A673 (cell line): ENCODE data around the gene KRT31. TPM values are rescaled to one million over a fixed set of nuclear protein-coding genes. Genes with fewer than 3 reads are reported as not detected.

Experiments used
- BruUV-seq: library from RNA; stranded (reverse); fragments of 400-500 nt; replicated peaks from 2 replicates; lab custom pipeline; 2021; lab: Mats Ljungman, UMichigan
- CTCF ChIA-PET: fragments of 300-600 bp; sonication (Branson Sonifier 250); formaldehyde crosslinking; loops from one replicate; lab custom pipeline; 2022; ENCODE audit warnings: antibody characterized with exemption; lab: Charles Lee
- POLR2A ChIA-PET: fragments of 300-600 bp; sonication (Branson Sonifier 250); formaldehyde crosslinking; loops from one replicate; lab custom pipeline; 2022; ENCODE audit warnings: antibody characterized with exemption; ENCODE audit not compliant: low non-redundant PET; lab: Charles Lee
- DNase-seq: peaks from one replicate; pipeline ENCODE4 v3.0.0-alpha.2; 2015; ENCODE audit warnings: low spot score
- H3K27ac ChIP-seq: fragments of 200-600 bp; sonication (generic); 2 replicates; pipeline ENCODE4 v1.5.1; 2016; ENCODE audit warnings: mixed run types, low read depth, mild to moderate bottlenecking, mixed read lengths, antibody characterized with exemption, low read length; ENCODE audit not compliant: poor library complexity, severe bottlenecking
- H3K27me3 ChIP-seq: fragments of 200-600 bp; sonication (generic); replicated peaks from 2 replicates; pipeline ENCODE4 v1.6.1; 2017; ENCODE audit warnings: mixed run types, low read depth, mild to moderate bottlenecking, mixed read lengths, antibody characterized with exemption, low read length; ENCODE audit not compliant: insufficient read depth, poor library complexity
- H3K36me3 ChIP-seq: fragments of 200-600 bp; sonication (generic); 2 replicates; pipeline ENCODE4 v1.6.1; 2016; ENCODE audit warnings: mixed run types, mild to moderate bottlenecking, mixed read lengths, antibody characterized with exemption, low read length; ENCODE audit not compliant: insufficient read depth, poor library complexity, severe bottlenecking
- H3K4me1 ChIP-seq: fragments of 200-600 bp; sonication (generic); 2 replicates; pipeline ENCODE4 v1.6.1; 2017; ENCODE audit warnings: mixed run types, mild to moderate bottlenecking, mixed read lengths, antibody characterized with exemption, low read length; ENCODE audit not compliant: insufficient read depth, poor library complexity, severe bottlenecking
- H3K4me3 ChIP-seq: fragments of 200-600 bp; sonication (generic); 2 replicates; pipeline ENCODE4 v1.5.1; 2016; ENCODE audit warnings: low read depth, mixed run types, mild to moderate bottlenecking, mixed read lengths, low read length; ENCODE audit not compliant: poor library complexity, severe bottlenecking
- H3K9me3 ChIP-seq: fragments of 200-600 bp; sonication (generic); 2 replicates; pipeline ENCODE4 v1.6.1; 2016; ENCODE audit warnings: mixed run types, low read depth, mild to moderate bottlenecking, mixed read lengths, antibody characterized with exemption, low read length; ENCODE audit not compliant: poor library complexity, severe bottlenecking
- CTCF ChIP-seq: fragments of 300-800, 200-600 bp; sonication (generic); conservative IDR thresholded peaks from 2 replicates; pipeline ENCODE4 v1.5.1; 2017; ENCODE audit warnings: low read depth, mild to moderate bottlenecking, antibody characterized with exemption, low read length, moderate library complexity, mixed read lengths
- EZH2 ChIP-seq: fragments of 200-600 bp; sonication (generic); IDR thresholded peaks from 2 replicates; pipeline ENCODE4 v1.6.1; 2017; ENCODE audit warnings: borderline replicate concordance, low read depth, mild to moderate bottlenecking, mixed read lengths, antibody characterized with exemption, low read length; ENCODE audit not compliant: poor library complexity, severe bottlenecking
- intact Hi-C: fragments of 100-400 bp; cut with micrococcal nuclease; formaldehyde crosslinking; loops from one replicate; pipeline ENCODE4 v1.10.0; 2022; ENCODE audit not compliant: unreplicated experiment
- total RNA-seq: library from RNA; stranded (reverse); gene quantifications from 2 replicates; pipeline ENCODE4 v1.2.3, GENCODE V29; 2021

KRT31 gene
- total RNA-seq, 1 experiment from 2014 or later = not detected

GRCh38 chr17:41415411-41415810 is 18.0 kb upstream of the KRT31 start:
- Histone ChIP-seq H3K27me3 (no peaks in the 10 kb centered on the region), H3K9me3 (no peaks in the 10 kb centered on the region), H3K4me1 (no peaks in the 10 kb centered on the region), H3K36me3 (no peaks in the 10 kb centered on the region), H3K4me3 (no peak overlapping the region), H3K27ac (no peak overlapping the region)
- POLR2A ChIA-PET = no interaction called here
- no peak for DNase-seq
- no peak for TF ChIP-seq EZH2
- TF ChIP-seq CTCF = no peak
- no TSS peak for BruUV-seq
- CTCF ChIA-PET = no interaction called here
- intact Hi-C loops = no loop called here

GRCh38 chr17:41413982-41414381 is 16.6 kb upstream of the KRT31 start:
- Histone ChIP-seq H3K4me1 (no peaks in the 10 kb centered on the region), H3K27ac (no peak overlapping the region), H3K36me3 (no peaks in the 10 kb centered on the region), H3K27me3 (no peaks in the 10 kb centered on the region), H3K9me3 (no peaks in the 10 kb centered on the region), H3K4me3 (no peak overlapping the region)
- DNase-seq = no peak
- intact Hi-C loops = no loop called here
- POLR2A ChIA-PET = no interaction called here
- no TSS peak for BruUV-seq
- CTCF ChIA-PET = no interaction called here
- no peak for TF ChIP-seq CTCF
- no peak for TF ChIP-seq EZH2

GRCh38 chr17:41413353-41413957 is 16.0 kb upstream of the KRT31 start:
- Histone ChIP-seq H3K4me1 (no peaks in the 10 kb centered on the region), H3K36me3 (no peaks in the 10 kb centered on the region), H3K27me3 (no peaks in the 10 kb centered on the region), H3K9me3 (no peaks in the 10 kb centered on the region), H3K27ac (no peak overlapping the region), H3K4me3 (no peak overlapping the region)
- ChIA-PET POLR2A (no interaction called here), CTCF (no interaction called here)
- TF ChIP-seq EZH2 = no peak
- TF ChIP-seq CTCF = no peak
- DNase-seq = peak; percentile 0
- intact Hi-C loops = no loop called here
- no TSS peak for BruUV-seq
